ENCODE data around the gene IL17RE. TPM values are rescaled to one million over a fixed set of nuclear protein-coding genes. Genes with fewer than 3 reads are reported as not detected.

Gene IL17RE
- total RNA-seq, 1 experiment from 2014 or later = 77.3 TPM

DNA sequence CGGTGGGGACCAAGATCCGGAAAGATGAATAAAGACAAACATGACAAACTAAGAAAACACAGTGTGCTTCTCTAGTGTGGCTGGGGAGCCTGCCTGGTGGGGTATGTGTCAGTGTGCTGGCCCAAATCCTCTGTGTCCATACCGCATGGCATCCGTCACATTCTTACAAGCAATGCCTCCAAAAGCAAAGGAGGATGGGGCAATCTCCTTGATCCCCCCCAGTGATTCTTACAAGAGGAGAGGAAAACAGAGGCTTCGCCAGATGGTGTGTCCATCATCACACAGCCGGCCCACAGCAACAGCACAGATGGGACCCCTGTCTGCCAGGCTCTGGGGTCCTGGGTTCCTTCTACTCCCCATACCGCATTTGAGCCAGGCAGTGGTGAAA lies 13.7 kb downstream of the IL17RE start:
- Mint-ChIP-seq H3K36me3 (ENCODE audit: insufficient read depth, unreplicated experiment) (peaks cover 25% of the 10 kb centered on the region), H3K27me3 (ENCODE audit: insufficient read depth, unreplicated experiment) (no peaks in the 10 kb centered on the region), H3K27ac (ENCODE audit: unreplicated experiment) (peak overlapping the region; percentile 76), H3K4me1 (ENCODE audit: low read depth, unreplicated experiment) (no peaks in the 10 kb centered on the region), H3K9me3 (ENCODE audit: unreplicated experiment) (no peaks in the 10 kb centered on the region), H3K4me3 (ENCODE audit: unreplicated experiment) (peak overlapping the region; percentile 89)
- Histone ChIP-seq H3K27me3 (replicated peaks; ENCODE audit: control insufficient read depth, insufficient read depth, low read length) (no peaks in the 10 kb centered on the region), H3K4me1 (peaks cover 21% of the 10 kb centered on the region), H3K4me3 (ENCODE audit: low read depth, low read length) (peak overlapping the region; percentile 73), H3K36me3 (ENCODE audit: control insufficient read depth, insufficient read depth, low read length) (peaks cover 3% of the 10 kb centered on the region; the same call in 1 of the 2 replicates), H3K9me3 (no peaks in the 10 kb centered on the region)
- intact Hi-C loops (cut with micrococcal nuclease; ENCODE audit: unreplicated experiment) = loop anchor here (1.0 to 5.0 kb wide), 3 partner anchors 16 to 74 kb away; partner anchors contain the start of gene RPUSD3
- TF ChIP-seq, protein P1, sequence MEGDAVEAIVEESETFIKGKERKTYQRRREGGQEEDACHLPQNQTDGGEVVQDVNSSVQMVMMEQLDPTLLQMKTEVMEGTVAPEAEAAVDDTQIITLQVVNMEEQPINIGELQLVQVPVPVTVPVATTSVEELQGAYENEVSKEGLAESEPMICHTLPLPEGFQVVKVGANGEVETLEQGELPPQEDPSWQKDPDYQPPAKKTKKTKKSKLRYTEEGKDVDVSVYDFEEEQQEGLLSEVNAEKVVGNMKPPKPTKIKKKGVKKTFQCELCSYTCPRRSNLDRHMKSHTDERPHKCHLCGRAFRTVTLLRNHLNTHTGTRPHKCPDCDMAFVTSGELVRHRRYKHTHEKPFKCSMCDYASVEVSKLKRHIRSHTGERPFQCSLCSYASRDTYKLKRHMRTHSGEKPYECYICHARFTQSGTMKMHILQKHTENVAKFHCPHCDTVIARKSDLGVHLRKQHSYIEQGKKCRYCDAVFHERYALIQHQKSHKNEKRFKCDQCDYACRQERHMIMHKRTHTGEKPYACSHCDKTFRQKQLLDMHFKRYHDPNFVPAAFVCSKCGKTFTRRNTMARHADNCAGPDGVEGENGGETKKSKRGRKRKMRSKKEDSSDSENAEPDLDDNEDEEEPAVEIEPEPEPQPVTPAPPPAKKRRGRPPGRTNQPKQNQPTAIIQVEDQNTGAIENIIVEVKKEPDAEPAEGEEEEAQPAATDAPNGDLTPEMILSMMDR (IDR thresholded peaks at IDR 0.05; ENCODE audit: insufficient read depth in 1 of 2, low read depth in 1 of 2, low read length in 1 of 2, severe bottlenecking in 1 of 2, unreplicated experiment in 1 of 2) = no peak
- DNase-seq = no peak
- ChIA-PET CTCF (interaction anchor here (0.7 to 5.0 kb wide), 6 partner anchors 14 to 106 kb away, joined by 3 to 63 read pairs (median 7); partner anchors contain the start of genes CRELD1, IL17RE and TTLL3), POLR2A (interaction anchor here (0.6 to 3.9 kb wide), 7 partner anchors 12 to 36 kb away, joined by 3 to 31 read pairs (median 6); partner anchors contain the start of genes CRELD1 and IL17RE)
- TSS peak; percentile 32 for BruUV-seq (replicated peaks)

DNA sequence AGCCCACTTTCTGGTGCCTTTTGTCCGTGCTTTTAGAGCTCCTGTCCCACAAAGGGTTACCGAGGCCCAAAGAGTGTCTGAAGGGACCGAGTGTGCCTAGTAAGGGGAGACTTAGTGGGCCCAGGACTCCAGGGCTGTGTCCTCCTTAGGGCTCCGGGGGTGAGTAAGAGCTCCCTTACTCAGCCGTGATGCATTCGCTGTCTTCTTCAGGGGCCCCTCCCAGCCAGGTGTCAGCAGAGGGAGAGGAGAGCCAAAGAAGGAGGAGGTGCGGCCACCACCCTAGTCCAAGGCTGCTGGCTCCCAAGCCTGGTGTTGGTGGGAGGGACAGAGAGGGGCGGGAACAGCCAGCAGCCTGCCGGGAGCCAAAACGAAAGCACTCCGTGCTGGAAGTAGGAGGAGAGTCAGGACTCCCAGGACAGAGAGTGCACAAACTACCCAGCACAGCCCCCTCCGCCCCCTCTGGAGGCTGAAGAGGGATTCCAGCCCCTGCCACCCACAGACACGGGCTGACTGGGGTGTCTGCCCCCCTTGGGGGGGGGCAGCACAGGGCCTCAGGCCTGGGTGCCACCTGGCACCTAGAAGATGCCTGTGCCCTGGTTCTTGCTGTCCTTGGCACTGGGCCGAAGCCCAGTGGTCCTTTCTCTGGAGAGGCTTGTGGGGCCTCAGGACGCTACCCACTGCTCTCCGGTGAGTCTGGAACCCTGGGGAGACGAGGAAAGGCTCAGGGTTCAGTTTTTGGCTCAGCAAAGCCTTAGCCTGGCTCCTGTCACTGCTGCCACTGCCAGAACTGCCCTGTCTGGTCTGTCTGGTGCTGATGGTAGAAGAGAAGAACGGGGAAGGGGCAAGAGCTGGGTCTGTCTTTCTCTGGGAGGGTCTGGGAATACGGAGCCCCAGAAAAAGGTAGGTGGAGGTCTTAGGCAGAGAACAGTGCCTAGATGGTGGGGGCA lies 14.4 kb downstream of the IL17RE start, which contains the start of gene IL17RC:
Gene IL17RC, plus strand, starts transcription at position 365 of the 947 bp plus-strand sequence. Its CDS starts 218 bp downstream, at position 583.
- DNase-seq = peak; percentile 90 to 94
- no peaks in the 10 kb centered on the region for H3K27me3 ChIP-seq (replicated peaks; ENCODE audit: control insufficient read depth, insufficient read depth, low read length)
- TF ChIP-seq, protein P1 (IDR thresholded peaks at IDR 0.05; ENCODE audit: insufficient read depth in 1 of 2, low read depth in 1 of 2, low read length in 1 of 2, severe bottlenecking in 1 of 2, unreplicated experiment in 1 of 2) = peak in 1 of 2 experiments; percentile 0
- ChIA-PET POLR2A (interaction anchor here (0.5 to 3.9 kb wide), 7 partner anchors 13 to 86 kb away, joined by 3 to 31 read pairs (median 6); partner anchors contain the start of genes CRELD1 and IL17RE), CTCF (interaction anchor here (0.7 to 5.0 kb wide), 7 partner anchors 15 to 107 kb away, joined by 3 to 63 read pairs (median 7); partner anchors contain the start of genes CRELD1, IL17RE and TTLL3)
- peaks cover 3% of the 10 kb centered on the region; the same call in 1 of the 2 replicates for H3K36me3 ChIP-seq (ENCODE audit: control insufficient read depth, insufficient read depth, low read length)
- intact Hi-C loops (cut with micrococcal nuclease; ENCODE audit: unreplicated experiment) = loop anchor here (1.0 to 5.0 kb wide), 3 partner anchors 15 to 75 kb away; partner anchors contain the start of gene RPUSD3
- H3K36me3 Mint-ChIP-seq (ENCODE audit: insufficient read depth, unreplicated experiment) = peaks cover 19% of the 10 kb centered on the region
- H3K4me1 Mint-ChIP-seq (ENCODE audit: low read depth, unreplicated experiment) = no peaks in the 10 kb centered on the region
- peak within 1 kb of the TSS; percentile 73 for H3K4me3 ChIP-seq (ENCODE audit: low read depth, low read length)
- H3K4me1 ChIP-seq = peaks cover 21% of the 10 kb centered on the region
- peak within 1 kb of the TSS; percentile 89 for H3K4me3 Mint-ChIP-seq (ENCODE audit: unreplicated experiment)
- H3K27ac Mint-ChIP-seq (ENCODE audit: unreplicated experiment) = peak within 1 kb of the TSS; percentile 76
- H3K9me3 Mint-ChIP-seq (ENCODE audit: unreplicated experiment) = no peaks in the 10 kb centered on the region
- no peaks in the 10 kb centered on the region for H3K27me3 Mint-ChIP-seq (ENCODE audit: insufficient read depth, unreplicated experiment)
- BruUV-seq (replicated peaks) = no TSS peak
- H3K9me3 ChIP-seq = no peaks in the 10 kb centered on the region

DNA sequence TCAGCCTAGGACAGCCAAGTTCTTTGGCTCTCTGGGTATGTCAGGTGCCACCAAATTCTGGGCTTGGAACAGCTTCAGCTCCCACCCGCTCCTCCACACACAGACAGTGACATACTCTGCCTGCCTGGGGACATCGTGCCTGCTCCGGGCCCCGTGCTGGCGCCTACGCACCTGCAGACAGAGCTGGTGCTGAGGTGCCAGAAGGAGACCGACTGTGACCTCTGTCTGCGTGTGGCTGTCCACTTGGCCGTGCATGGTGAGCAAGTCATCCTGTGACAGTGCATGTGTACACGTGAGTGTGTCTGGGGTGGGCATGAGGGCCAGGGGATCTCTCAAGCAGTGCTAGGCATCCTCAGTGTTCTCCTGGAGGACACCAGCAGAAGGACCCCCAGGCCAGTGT lies 15.2 kb downstream of the IL17RE start:
- peak overlapping the region; percentile 76 for H3K27ac Mint-ChIP-seq (ENCODE audit: unreplicated experiment)
- H3K9me3 ChIP-seq = no peaks in the 10 kb centered on the region
- peaks cover 13% of the 10 kb centered on the region for H3K36me3 Mint-ChIP-seq (ENCODE audit: insufficient read depth, unreplicated experiment)
- H3K9me3 Mint-ChIP-seq (ENCODE audit: unreplicated experiment) = no peaks in the 10 kb centered on the region
- H3K27me3 ChIP-seq (replicated peaks; ENCODE audit: control insufficient read depth, insufficient read depth, low read length) = no peaks in the 10 kb centered on the region
- CTCF ChIA-PET = interaction anchor here (0.8 to 5.0 kb wide), 3 partner anchors 15 to 28 kb away, joined by 4 to 63 read pairs (median 7); partner anchors contain the start of genes CRELD1 and IL17RE
- intact Hi-C loops (cut with micrococcal nuclease; ENCODE audit: unreplicated experiment) = loop anchor here (2.0 to 5.0 kb wide), 2 partner anchors 29 to 76 kb away; partner anchors contain the start of gene RPUSD3
- H3K27me3 Mint-ChIP-seq (ENCODE audit: insufficient read depth, unreplicated experiment) = no peaks in the 10 kb centered on the region
- no peak for DNase-seq
- H3K4me3 Mint-ChIP-seq (ENCODE audit: unreplicated experiment) = peak overlapping the region; percentile 89
- peaks cover 21% of the 10 kb centered on the region for H3K4me1 ChIP-seq
- no TSS peak for BruUV-seq (replicated peaks)
- H3K4me3 ChIP-seq (ENCODE audit: low read depth, low read length) = no peak overlapping the region
- peaks cover 3% of the 10 kb centered on the region; the same call in 1 of the 2 replicates for H3K36me3 ChIP-seq (ENCODE audit: control insufficient read depth, insufficient read depth, low read length)
- POLR2A ChIA-PET = interaction anchor here (0.6 kb wide), 1 partner anchor 15 kb away, joined by 3 read pairs; no protein-coding TSS in a partner anchor
- TF ChIP-seq, protein P1 (IDR thresholded peaks at IDR 0.05; ENCODE audit: insufficient read depth in 1 of 2, low read depth in 1 of 2, low read length in 1 of 2, severe bottlenecking in 1 of 2, unreplicated experiment in 1 of 2) = no peak
- H3K4me1 Mint-ChIP-seq (ENCODE audit: low read depth, unreplicated experiment) = no peaks in the 10 kb centered on the region
